ENCODE data around the gene PTPRD. TPM values are rescaled to one million over a fixed set of nuclear protein-coding genes. Genes with fewer than 3 reads are reported as not detected.
A peak's percentile ranks its signal among the peaks of the same experiment; 100 is the strongest.

The PTPRD gene
- total RNA-seq, 1 donor from 2014 or later, result 30.8 TPM

DNA sequence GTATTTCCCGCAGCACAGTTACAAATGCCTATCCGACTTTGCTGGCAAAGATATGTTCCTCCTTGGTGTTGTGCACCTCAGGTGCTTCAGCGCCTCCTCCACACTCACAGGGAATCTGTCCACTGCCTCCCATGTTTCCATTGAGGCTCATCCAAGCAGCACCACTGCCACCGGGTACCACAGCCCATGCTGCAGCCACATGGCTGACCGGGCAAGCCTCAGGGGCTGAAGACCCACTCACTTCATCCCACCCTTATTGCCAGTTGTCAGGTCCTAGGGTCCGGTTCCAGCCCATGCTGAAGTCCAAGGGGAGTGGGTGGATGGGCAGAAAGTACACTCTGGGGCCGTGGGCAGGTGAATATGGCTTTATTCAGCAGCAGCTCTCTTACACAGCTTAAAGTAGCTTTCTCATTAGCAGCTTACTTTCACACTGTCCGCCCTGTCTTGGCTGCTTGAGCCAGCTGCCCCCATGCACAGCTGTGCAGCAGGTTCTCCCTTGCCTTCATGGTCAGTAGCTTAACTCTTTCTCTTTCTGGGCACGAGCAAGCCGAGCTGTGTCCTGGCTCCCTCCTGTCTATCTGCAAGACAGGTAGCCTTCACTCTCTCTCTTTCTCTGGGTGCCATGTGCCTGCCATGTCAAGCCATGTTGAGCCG lies 1052.3 kb downstream of the PTPRD start:
- DNase-seq (no peak), ATAC-seq (peak; percentile 24)
- H3K27ac ChIP-seq, result no peak overlapping the region
- intact Hi-C loops (cut with DNase I), result no loop called here
- H3K4me3 ChIP-seq, result no peak overlapping the region
- no peaks in the 10 kb centered on the region for H3K36me3 ChIP-seq
- no peaks in the 10 kb centered on the region for H3K27me3 ChIP-seq
- H3K4me1 ChIP-seq, result no peaks in the 10 kb centered on the region
- TF ChIP-seq, protein P1, sequence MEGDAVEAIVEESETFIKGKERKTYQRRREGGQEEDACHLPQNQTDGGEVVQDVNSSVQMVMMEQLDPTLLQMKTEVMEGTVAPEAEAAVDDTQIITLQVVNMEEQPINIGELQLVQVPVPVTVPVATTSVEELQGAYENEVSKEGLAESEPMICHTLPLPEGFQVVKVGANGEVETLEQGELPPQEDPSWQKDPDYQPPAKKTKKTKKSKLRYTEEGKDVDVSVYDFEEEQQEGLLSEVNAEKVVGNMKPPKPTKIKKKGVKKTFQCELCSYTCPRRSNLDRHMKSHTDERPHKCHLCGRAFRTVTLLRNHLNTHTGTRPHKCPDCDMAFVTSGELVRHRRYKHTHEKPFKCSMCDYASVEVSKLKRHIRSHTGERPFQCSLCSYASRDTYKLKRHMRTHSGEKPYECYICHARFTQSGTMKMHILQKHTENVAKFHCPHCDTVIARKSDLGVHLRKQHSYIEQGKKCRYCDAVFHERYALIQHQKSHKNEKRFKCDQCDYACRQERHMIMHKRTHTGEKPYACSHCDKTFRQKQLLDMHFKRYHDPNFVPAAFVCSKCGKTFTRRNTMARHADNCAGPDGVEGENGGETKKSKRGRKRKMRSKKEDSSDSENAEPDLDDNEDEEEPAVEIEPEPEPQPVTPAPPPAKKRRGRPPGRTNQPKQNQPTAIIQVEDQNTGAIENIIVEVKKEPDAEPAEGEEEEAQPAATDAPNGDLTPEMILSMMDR (IDR thresholded peaks at IDR 0.05), result no peak
- no peaks in the 10 kb centered on the region for H3K9me3 ChIP-seq

DNA sequence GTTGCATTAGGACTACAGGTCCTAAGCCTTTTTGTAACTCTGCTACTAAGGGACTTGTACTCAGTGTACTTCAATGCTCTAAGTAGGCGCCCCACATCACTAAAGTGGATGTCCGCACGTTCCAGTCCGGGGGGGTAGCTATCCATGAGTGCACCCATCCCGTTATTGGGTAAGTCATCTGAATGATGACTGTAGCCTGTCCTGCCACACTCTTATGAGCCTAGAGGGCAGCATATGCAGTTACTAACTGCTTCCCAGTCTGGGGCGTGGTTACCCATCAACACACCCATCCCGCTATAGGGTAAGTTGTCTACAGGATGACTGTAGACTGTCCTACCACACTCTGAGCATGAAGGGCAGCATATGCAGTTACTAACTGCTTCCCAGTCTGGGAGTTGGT lies 1053.9 kb downstream of the PTPRD start:
- intact Hi-C loops (cut with DNase I), result no loop called here
- no peak overlapping the region for H3K27ac ChIP-seq
- H3K9me3 ChIP-seq, result no peaks in the 10 kb centered on the region
- H3K36me3 ChIP-seq, result no peaks in the 10 kb centered on the region
- ATAC-seq, result peak; percentile 8
- no peaks in the 10 kb centered on the region for H3K27me3 ChIP-seq
- TF ChIP-seq, protein P1 (IDR thresholded peaks at IDR 0.05), result no peak
- no peak for DNase-seq
- H3K4me1 ChIP-seq, result no peaks in the 10 kb centered on the region
- H3K4me3 ChIP-seq, result no peak overlapping the region

DNA sequence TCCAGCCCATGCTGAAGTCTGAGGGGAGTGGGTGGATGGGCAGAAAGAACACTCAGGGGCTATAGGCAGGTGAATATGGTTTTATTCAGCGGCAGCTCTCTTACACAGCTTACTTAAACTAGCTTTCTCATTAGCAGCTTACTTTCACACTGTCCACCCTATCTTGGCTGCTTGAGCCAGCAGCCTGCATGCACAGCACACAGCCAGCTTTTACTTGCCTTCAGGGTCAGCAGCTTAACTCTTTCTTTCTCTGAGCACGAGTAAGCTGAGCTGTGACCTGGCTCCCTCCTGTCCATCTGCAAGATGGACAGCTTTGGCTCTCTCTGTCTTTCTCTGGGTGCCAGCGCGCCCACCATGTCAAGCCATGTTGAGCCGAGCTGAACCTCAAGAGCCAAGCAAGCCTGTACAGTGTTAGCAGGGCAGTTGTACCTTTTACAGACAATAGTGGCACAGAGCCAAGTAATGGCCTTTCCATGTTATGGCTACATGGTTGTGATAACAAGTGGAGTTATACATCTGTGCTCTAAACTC lies 1054.9 kb downstream of the PTPRD start:
- DNase-seq (no peak), ATAC-seq (no peak)

DNA sequence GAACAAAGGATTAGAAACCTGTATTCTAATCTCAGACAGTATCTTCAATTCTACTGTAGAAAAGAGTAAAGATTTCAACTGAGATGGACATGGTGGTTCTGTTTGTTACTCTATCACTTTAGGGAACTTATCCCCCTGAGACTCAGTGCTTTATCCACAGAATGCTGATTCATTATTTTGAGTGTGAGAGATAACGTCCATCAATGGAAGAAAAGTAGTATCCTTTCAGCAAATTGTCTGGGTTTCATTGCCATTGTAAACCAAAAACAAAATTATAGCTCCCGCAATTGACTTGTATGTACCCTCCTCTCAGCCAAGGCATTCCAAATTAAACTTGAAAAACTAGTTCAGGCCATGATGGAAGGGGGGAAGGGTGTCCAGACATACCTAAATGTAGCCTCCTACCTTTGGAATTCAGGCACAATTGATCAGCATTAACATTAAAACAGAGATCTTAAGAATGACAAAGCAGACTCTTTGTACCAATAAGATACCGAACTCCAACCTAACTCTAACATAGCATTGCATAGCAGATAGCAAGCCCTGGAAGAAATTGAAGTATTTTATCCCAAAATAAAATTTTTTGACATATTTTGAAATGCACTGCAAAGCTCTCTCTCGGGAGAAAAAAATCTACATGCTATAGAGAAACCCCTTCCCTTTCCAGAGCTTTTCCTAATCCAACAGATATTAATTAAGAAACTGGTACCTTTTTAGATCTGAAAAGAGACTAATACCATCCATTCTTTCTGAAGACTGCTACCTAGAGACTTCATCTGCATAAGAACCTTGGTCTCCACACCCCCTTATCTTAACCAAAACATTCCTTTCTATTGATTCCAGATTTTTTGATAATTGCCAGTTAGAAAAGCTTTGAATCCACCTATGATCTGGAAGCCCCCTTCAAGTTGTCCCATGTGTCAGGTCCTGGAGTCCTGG lies 1055.7 kb downstream of the PTPRD start:
- ATAC-seq (no peak), DNase-seq (no peak)
- H3K27me3 ChIP-seq, result no peaks in the 10 kb centered on the region
- no peak overlapping the region for H3K27ac ChIP-seq
- no peaks in the 10 kb centered on the region for H3K36me3 ChIP-seq
- TF ChIP-seq, protein P1 (IDR thresholded peaks at IDR 0.05), result no peak
- no peaks in the 10 kb centered on the region for H3K9me3 ChIP-seq
- H3K4me1 ChIP-seq, result no peaks in the 10 kb centered on the region
- H3K4me3 ChIP-seq, result no peak overlapping the region
- intact Hi-C loops (cut with DNase I), result no loop called here

More for the DNA sequence above, 1054.9 kb downstream of the PTPRD start:
- Histone ChIP-seq H3K36me3 (no peaks in the 10 kb centered on the region), H3K27me3 (no peaks in the 10 kb centered on the region), H3K9me3 (no peaks in the 10 kb centered on the region), H3K4me1 (no peaks in the 10 kb centered on the region), H3K27ac (no peak overlapping the region), H3K4me3 (no peak overlapping the region)
- TF ChIP-seq, protein P1 (IDR thresholded peaks at IDR 0.05), result no peak
- intact Hi-C loops (cut with DNase I), result no loop called here

DNA sequence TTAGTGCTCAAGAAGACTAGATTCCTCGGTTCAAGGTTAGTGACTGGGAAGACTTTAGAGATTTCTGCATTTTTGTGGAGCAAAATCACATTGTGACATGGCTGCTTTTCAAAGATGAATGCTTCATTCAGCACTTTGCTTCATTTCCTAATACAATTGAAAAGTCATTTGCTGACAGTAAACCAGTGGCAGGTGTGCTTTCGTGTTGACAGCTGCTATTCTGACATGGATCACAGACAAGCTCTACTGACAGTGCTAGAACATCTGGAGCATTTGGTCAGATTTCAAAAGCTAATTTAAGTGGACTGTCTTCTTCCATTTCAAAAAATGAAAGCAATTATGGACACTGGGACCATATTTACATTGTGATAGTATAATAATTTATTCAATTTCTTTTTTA lies 1060.1 kb downstream of the PTPRD start:
- no peaks in the 10 kb centered on the region for H3K9me3 ChIP-seq
- DNase-seq (no peak), ATAC-seq (no peak)
- TF ChIP-seq, protein P1 (IDR thresholded peaks at IDR 0.05), result no peak
- H3K36me3 ChIP-seq, result no peaks in the 10 kb centered on the region
- H3K27me3 ChIP-seq, result no peaks in the 10 kb centered on the region
- H3K4me1 ChIP-seq, result no peaks in the 10 kb centered on the region
- H3K27ac ChIP-seq, result no peak overlapping the region
- intact Hi-C loops (cut with DNase I), result no loop called here
- no peak overlapping the region for H3K4me3 ChIP-seq
